H9 (cell line): ENCODE results near the gene AEN. TPM values are rescaled to one million over a fixed set of nuclear protein-coding genes. Genes with fewer than 3 reads are reported as not detected.

Experiments used
- DNase-seq: peaks from one replicate; pipeline ENCODE4 v3.0.0-alpha.2; 2017
- H2AFZ ChIP-seq: one replicate; pipeline ENCODE4 v1.6.1; 2013; ENCODE audit warnings: mild to moderate bottlenecking, low read length, control low read depth, moderate library complexity
- H2AK5ac ChIP-seq: 2 replicates; pipeline ENCODE4 v1.6.1; 2013; ENCODE audit warnings: low read length, control low read depth, mixed read lengths; ENCODE audit not compliant: insufficient read length
- H2BK120ac ChIP-seq: one replicate; pipeline ENCODE4 v1.6.1; 2013; ENCODE audit warnings: low read depth, mild to moderate bottlenecking, low read length, control low read depth, inconsistent platforms; ENCODE audit not compliant: poor library complexity, severe bottlenecking
- H2BK12ac ChIP-seq: 2 replicates; pipeline ENCODE4 v1.6.1; 2013; ENCODE audit warnings: low read length, control low read depth, mixed read lengths, low read depth; ENCODE audit not compliant: insufficient read length
- H2BK15ac ChIP-seq: 2 replicates; pipeline ENCODE4 v1.6.1; 2013; ENCODE audit warnings: low read depth, low read length, control low read depth
- H2BK20ac ChIP-seq: one replicate; pipeline ENCODE4 v1.6.1; 2013; ENCODE audit warnings: low read depth, mild to moderate bottlenecking, low read length, control low read depth, inconsistent platforms; ENCODE audit not compliant: poor library complexity, severe bottlenecking
- H2BK5ac ChIP-seq: 2 replicates; pipeline ENCODE4 v1.6.1; 2013; ENCODE audit warnings: low read length, control low read depth, mixed read lengths; ENCODE audit not compliant: insufficient read length
- H3K14ac ChIP-seq: 2 replicates; pipeline ENCODE4 v1.6.1; 2013; ENCODE audit warnings: low read length, control low read depth; ENCODE audit not compliant: insufficient read depth
- H3K18ac ChIP-seq: 2 replicates; pipeline ENCODE4 v1.6.1; 2013; ENCODE audit warnings: low read depth, mild to moderate bottlenecking, mixed read lengths, low read length, control low read depth; ENCODE audit not compliant: insufficient read length
- H3K23ac ChIP-seq: 2 replicates; pipeline ENCODE4 v1.6.1; 2013; ENCODE audit warnings: low read length, control low read depth, mixed read lengths, low read depth; ENCODE audit not compliant: insufficient read length
- H3K23me2 ChIP-seq: 2 replicates; pipeline ENCODE4 v1.6.1; 2013; ENCODE audit warnings: low read depth, mild to moderate bottlenecking, mixed read lengths, low read length, control low read depth; ENCODE audit not compliant: insufficient read length, poor library complexity, severe bottlenecking
- H3K27ac ChIP-seq: 2 replicates; pipeline ENCODE4 v1.5.1; 2013; ENCODE audit warnings: low read length, control low read depth, mixed read lengths, low read depth; ENCODE audit not compliant: insufficient read length
- H3K27me3 ChIP-seq: 2 replicates; pipeline ENCODE4 v1.6.1; 2013; ENCODE audit warnings: low read length, control low read depth, inconsistent platforms; ENCODE audit not compliant: insufficient read depth
- H3K4ac ChIP-seq: 2 replicates; pipeline ENCODE4 v1.6.1; 2013; ENCODE audit warnings: low read depth, mild to moderate bottlenecking, control low read depth, inconsistent platforms, low read length, moderate library complexity
- H3K4me1 ChIP-seq: 2 replicates; pipeline ENCODE4 v1.6.1; 2013; ENCODE audit warnings: low read length, control low read depth, inconsistent platforms; ENCODE audit not compliant: insufficient read depth
- H3K4me2 ChIP-seq: 2 replicates; pipeline ENCODE4 v1.6.1; 2013; ENCODE audit warnings: low read length, control low read depth, mixed read lengths; ENCODE audit not compliant: insufficient read length, insufficient read depth
- H3K56ac ChIP-seq: 2 replicates; pipeline ENCODE4 v1.6.1; 2013; ENCODE audit warnings: low read depth, mild to moderate bottlenecking, mixed read lengths, low read length, control low read depth; ENCODE audit not compliant: insufficient read length
- H3K79me1 ChIP-seq: 2 replicates; pipeline ENCODE4 v1.6.1; 2013; ENCODE audit warnings: low read depth, mild to moderate bottlenecking, moderate library complexity, low read length, control low read depth, inconsistent platforms; ENCODE audit not compliant: insufficient read depth, poor library complexity, severe bottlenecking
- H3K79me2 ChIP-seq: 2 replicates; pipeline ENCODE4 v1.6.1; 2013; ENCODE audit warnings: low read length, control low read depth, inconsistent platforms; ENCODE audit not compliant: insufficient read depth
- H3K9ac ChIP-seq: 2 replicates; pipeline ENCODE4 v1.6.1; 2013; ENCODE audit warnings: low read length, control low read depth, mixed read lengths; ENCODE audit not compliant: insufficient read length; ENCODE audit errors: extremely low read depth
- H3K9me3 ChIP-seq: one replicate; pipeline ENCODE4 v1.6.1; 2013; ENCODE audit warnings: low read depth, low read length, inconsistent platforms; ENCODE audit not compliant: control insufficient read depth
- H3T11ph ChIP-seq: one replicate; pipeline ENCODE4 v1.6.1; 2013; ENCODE audit warnings: mild to moderate bottlenecking, low read length, control low read depth, inconsistent platforms
- H4K20me1 ChIP-seq: one replicate; pipeline ENCODE4 v1.6.1; 2013; ENCODE audit not compliant: control insufficient read depth, insufficient read length, insufficient read depth
- H4K5ac ChIP-seq: 2 replicates; pipeline ENCODE4 v1.6.1; 2013; ENCODE audit warnings: low read depth, mild to moderate bottlenecking, mixed read lengths, low read length, control low read depth; ENCODE audit not compliant: insufficient read length
- H4K8ac ChIP-seq: replicated peaks from 2 replicates; pipeline ENCODE4 v1.6.1; 2013; ENCODE audit warnings: low read length, control low read depth, mixed read lengths, low read depth; ENCODE audit not compliant: insufficient read length
- H4K91ac ChIP-seq: 2 replicates; pipeline ENCODE4 v1.6.1; 2013; ENCODE audit warnings: low read depth, mild to moderate bottlenecking, moderate library complexity, mixed read lengths, low read length, control low read depth; ENCODE audit not compliant: insufficient read length
- H3K27ac Mint-ChIP-seq, 3 experiments: 2 replicates in 2 of 3; 3 replicates in 1 of 3; pipeline ENCODE4 v1.8.0; 2020 to 2021; ENCODE audit warnings: mixed read lengths in 3 of 3, mild to moderate bottlenecking in 1 of 3, moderate library complexity in 1 of 3
- H3K27me3 Mint-ChIP-seq: 2 replicates; pipeline ENCODE4 v1.8.0; 2021; ENCODE audit warnings: low read depth, mild to moderate bottlenecking, moderate library complexity, mixed read lengths
- H3K36me3 Mint-ChIP-seq, 3 experiments: 2 replicates in 2 of 3; 3 replicates in 1 of 3; pipeline ENCODE4 v1.8.0; 2020 to 2021; ENCODE audit warnings: low read depth in 3 of 3, mixed read lengths in 3 of 3; ENCODE audit not compliant: insufficient read depth in 1 of 3
- H3K4me1 Mint-ChIP-seq, 2 experiments: 2 replicates each; pipeline ENCODE4 v1.8.0; 2020; ENCODE audit warnings: mixed read lengths in 2 of 2
- H3K4me3 Mint-ChIP-seq, 2 experiments: 2 replicates in 1 of 2; 3 replicates in 1 of 2; pipeline ENCODE4 v1.8.0; 2020 to 2021; ENCODE audit warnings: mild to moderate bottlenecking in 2 of 2, mixed read lengths in 2 of 2, moderate library complexity in 1 of 2
- H3K9me3 Mint-ChIP-seq, 2 experiments: 2 replicates in 1 of 2; 3 replicates in 1 of 2; pipeline ENCODE4 v1.8.0; 2020; ENCODE audit warnings: mild to moderate bottlenecking in 2 of 2, mixed read lengths in 2 of 2, moderate library complexity in 1 of 2
- CTCF ChIP-seq: fragments of 200-600 bp; sonication (generic); conservative IDR thresholded peaks from 3 replicates; pipeline ENCODE4 v1.8.0; 2021; ENCODE audit warnings: antibody characterized with exemption, mild to moderate bottlenecking
- WGBS: extraction: QIAGEN DNeasy Blood & Tissue Kit; methylation state at CpG from one replicate; pipeline ENCODE4 v1.1.7; 2013; ENCODE audit warnings: missing lambda C conversion rate, low lambda C conversion rate, mixed read lengths; ENCODE audit not compliant: insufficient read length; ENCODE audit errors: extremely low coverage; 5-methylcytosine and 5-hydroxymethylcytosine counted together
- total RNA-seq: library from RNA; stranded (reverse); gene quantifications from 2 replicates; pipeline ENCODE4 v1.2.1, GENCODE V29; 2021

Gene AEN
- total RNA-seq, 1 experiment from 2014 or later, result 132 TPM

GRCh38 chr15:88650556-88650955 is 29.4 kb downstream of the AEN start:
- H2BK20ac ChIP-seq, result no peak overlapping the region
- H3K23me2 ChIP-seq, result no peaks in the 10 kb centered on the region
- no peak overlapping the region for H4K8ac ChIP-seq
- H3K9me3 Mint-ChIP-seq, result no peaks in the 10 kb centered on the region
- H3K9me3 ChIP-seq, result no peaks in the 10 kb centered on the region
- no peak overlapping the region for H3K18ac ChIP-seq
- H3K4me1 Mint-ChIP-seq, result peaks cover 24 to 26% of the 10 kb centered on the region in 2 experiments
- H3K4me3 Mint-ChIP-seq, result no peak overlapping the region
- H3K36me3 Mint-ChIP-seq, result no peaks in the 10 kb centered on the region
- H2BK120ac ChIP-seq, result no peak overlapping the region
- H2AK5ac ChIP-seq, result no peak overlapping the region
- H3K27ac Mint-ChIP-seq, result no peak overlapping the region
- H3K9ac ChIP-seq, result no peak overlapping the region
- no peak overlapping the region for H3K23ac ChIP-seq
- H4K91ac ChIP-seq, result no peak overlapping the region
- no peak overlapping the region for H3K14ac ChIP-seq
- no peaks in the 10 kb centered on the region for H3K27me3 ChIP-seq
- H4K20me1 ChIP-seq, result no peaks in the 10 kb centered on the region
- H3K4me1 ChIP-seq, result no peaks in the 10 kb centered on the region; the same call in 1 of the 2 replicates
- H3K79me1 ChIP-seq, result no peaks in the 10 kb centered on the region
- H3K56ac ChIP-seq, result no peak overlapping the region
- H3K79me2 ChIP-seq, result no peaks in the 10 kb centered on the region
- H2BK12ac ChIP-seq, result no peak overlapping the region
- no CpG with 5 or more reads among the region's 12 CpGs for WGBS
- H2AFZ ChIP-seq, result no peak overlapping the region
- H3K4ac ChIP-seq, result no peak overlapping the region
- no peak for TF ChIP-seq CTCF
- H3K4me2 ChIP-seq, result no peak overlapping the region
- DNase-seq, result no peak
- H2BK5ac ChIP-seq, result no peak overlapping the region
- H3T11ph ChIP-seq, result no peak overlapping the region
- H3K27ac ChIP-seq, result no peak overlapping the region
- H4K5ac ChIP-seq, result no peak overlapping the region
- H2BK15ac ChIP-seq, result no peak overlapping the region
- no peaks in the 10 kb centered on the region; the same call in 1 of the 2 replicates for H3K27me3 Mint-ChIP-seq
